Vagina (tissue), 2 donors: Measurements from ENCODE around the gene TIMP2.

Source experiments
- CTCF ChIP-seq, 3 experiments: fragments of 450-650 bp in 2 of 3; fragments of 200-600 bp in 1 of 3; sonication (generic) in 1 of 3; IDR thresholded peaks; one replicate each; pipeline ENCODE4 v1.5.1; 2017 to 2019; ENCODE audit warnings: antibody characterized with exemption in 3 of 3, mild to moderate bottlenecking in 2 of 3, moderate library complexity in 2 of 3
- POLR2A ChIP-seq, 2 donors: fragments of 450-650 bp; IDR thresholded peaks; one replicate each; pipeline ENCODE4 v1.6.1; 2017; ENCODE audit warnings: antibody characterized with exemption in 2 of 2, mild to moderate bottlenecking in 2 of 2, moderate library complexity in 2 of 2
- POLR2AphosphoS5 ChIP-seq, 2 donors: sonication (generic); formaldehyde crosslinking; IDR thresholded peaks; one replicate each; pipeline ENCODE4 v1.9.0; 2017; ENCODE audit warnings: antibody characterized with exemption in 2 of 2, mild to moderate bottlenecking in 2 of 2, low read depth in 1 of 2; ENCODE audit not compliant: insufficient read depth in 1 of 2

GRCh38 chr17:78971756-78972506 lies 46.7 kb upstream of the TIMP2 start:
- TF ChIP-seq POLR2A (IDR thresholded peaks at IDR 0.05) (no peak), CTCF (IDR thresholded peaks at IDR 0.05) (no peak), POLR2AphosphoS5 (IDR thresholded peaks at IDR 0.05; ENCODE audit: insufficient read depth in 1 of 2, low read depth in 1 of 2) (no peak)
